WTC11 (cell line): Measurements from ENCODE around the gene HPSE2. TPM values are rescaled to one million over a fixed set of nuclear protein-coding genes. Genes with fewer than 3 reads are reported as not detected.

Source experiments
- ATAC-seq: fragments of 200-7000 bp; cut with Tn5 transposase; 2 replicates; pipeline ENCODE4 v1.10.0; 2021; ENCODE audit warnings: mild to moderate bottlenecking, moderate library complexity
- CTCF ChIA-PET: fragments of 300-600 bp; sonication (Branson Sonifier 250); formaldehyde crosslinking; loops from one replicate; lab custom pipeline; 2021; ENCODE audit warnings: antibody characterized with exemption; lab: Charles Lee
- POLR2A ChIA-PET: fragments of 350-600 bp; sonication (Branson Sonifier 250); formaldehyde crosslinking; loops from one replicate; lab custom pipeline; 2021; ENCODE audit warnings: antibody characterized with exemption; lab: Charles Lee
- DNase-seq: peaks from one replicate; pipeline ENCODE4 v3.0.0; 2021; ENCODE audit warnings: low spot score
- H3K27ac Mint-ChIP-seq: 2 replicates; pipeline ENCODE4 v1.8.0; 2021; ENCODE audit warnings: mixed read lengths
- H3K27me3 Mint-ChIP-seq: 2 replicates; pipeline ENCODE4 v1.8.0; 2021; ENCODE audit warnings: low read depth, mild to moderate bottlenecking, moderate library complexity, mixed read lengths
- H3K36me3 Mint-ChIP-seq: 2 replicates; pipeline ENCODE4 v1.8.0; 2021; ENCODE audit warnings: mixed read lengths
- H3K4me1 Mint-ChIP-seq: 2 replicates; pipeline ENCODE4 v1.8.0; 2022; ENCODE audit warnings: mixed read lengths
- H3K4me3 Mint-ChIP-seq: 2 replicates; pipeline ENCODE4 v1.8.0; 2021; ENCODE audit warnings: mild to moderate bottlenecking, moderate library complexity, mixed read lengths
- H3K9me3 Mint-ChIP-seq: 2 replicates; pipeline ENCODE4 v1.8.0; 2021; ENCODE audit warnings: mixed read lengths
- CBFB ChIP-seq: sonication (generic); formaldehyde crosslinking; IDR thresholded peaks from 2 replicates; pipeline ENCODE4 v1.8.1; 2022; ENCODE audit warnings: mild to moderate bottlenecking, low read depth, missing genetic modification reagents
- EMX1 ChIP-seq: fragments of 250-450 bp; sonication (Bioruptor Pico); IDR thresholded peaks from 2 replicates; pipeline ENCODE4 v1.8.0; 2021; ENCODE audit warnings: mild to moderate bottlenecking
- MYBL2 ChIP-seq: sonication (generic); formaldehyde crosslinking; IDR thresholded peaks from 2 replicates; pipeline ENCODE4 v1.8.1; 2023; ENCODE audit warnings: mild to moderate bottlenecking, moderate library complexity, missing genetic modification reagents
- NFATC4 ChIP-seq: fragments of 250-450 bp; sonication (Bioruptor Pico); IDR thresholded peaks from 2 replicates; pipeline ENCODE4 v1.9.0; 2021; ENCODE audit warnings: mild to moderate bottlenecking
- NFE2L1 ChIP-seq: sonication (generic); formaldehyde crosslinking; IDR thresholded peaks from 2 replicates; pipeline ENCODE4 v1.8.1; 2023; ENCODE audit warnings: missing genetic modification reagents
- NFYB ChIP-seq: sonication (generic); formaldehyde crosslinking; conservative IDR thresholded peaks from 2 replicates; pipeline ENCODE4 v1.8.0; 2022; ENCODE audit warnings: low read depth, missing genetic modification reagents
- PRRX2 ChIP-seq: fragments of 250-450 bp; sonication (Bioruptor Pico); IDR thresholded peaks from 2 replicates; pipeline ENCODE4 v1.8.0; 2021; ENCODE audit warnings: mild to moderate bottlenecking
- RORB ChIP-seq: fragments of 250-450 bp; sonication (Bioruptor Pico); IDR thresholded peaks from 2 replicates; pipeline ENCODE4 v1.9.0; 2021; ENCODE audit warnings: mild to moderate bottlenecking
- SMAD3 ChIP-seq: sonication (generic); formaldehyde crosslinking; IDR thresholded peaks from 2 replicates; pipeline ENCODE4 v1.8.0; 2022; ENCODE audit warnings: missing genetic modification reagents, mild to moderate bottlenecking, borderline replicate concordance
- TCF7 ChIP-seq: sonication (generic); formaldehyde crosslinking; IDR thresholded peaks from 2 replicates; pipeline ENCODE4 v1.8.0; 2022; ENCODE audit warnings: mild to moderate bottlenecking, low read depth, missing genetic modification reagents, moderate library complexity
- TEAD4 ChIP-seq: sonication (generic); formaldehyde crosslinking; IDR thresholded peaks from 2 replicates; pipeline ENCODE4 v1.8.0; 2022; ENCODE audit warnings: mild to moderate bottlenecking, missing genetic modification reagents
- ZNF138 ChIP-seq: sonication (generic); formaldehyde crosslinking; conservative IDR thresholded peaks from 2 replicates; pipeline ENCODE4 v1.8.1; 2022; ENCODE audit warnings: mild to moderate bottlenecking, moderate library complexity, missing genetic modification reagents
- ZNF219 ChIP-seq: sonication (generic); formaldehyde crosslinking; IDR thresholded peaks from 2 replicates; pipeline ENCODE4 v1.8.0; 2023; ENCODE audit warnings: missing genetic modification reagents, mild to moderate bottlenecking, borderline replicate concordance
- ZNF263 ChIP-seq: sonication (generic); formaldehyde crosslinking; IDR thresholded peaks from 2 replicates; pipeline ENCODE4 v1.8.1; 2022; ENCODE audit warnings: low read depth, mild to moderate bottlenecking, moderate library complexity, missing genetic modification reagents
- ZNF281 ChIP-seq: sonication (generic); formaldehyde crosslinking; IDR thresholded peaks from 2 replicates; pipeline ENCODE4 v1.8.0; 2023; ENCODE audit warnings: mild to moderate bottlenecking, missing genetic modification reagents
- total RNA-seq: library from RNA; stranded (reverse); gene quantifications from 3 replicates; pipeline ENCODE4 v1.2.3, GENCODE V29; 2021
- TF ChIP-seq, protein P1 (sequence below): fragments of 200-600 bp; IDR thresholded peaks from 2 replicates; pipeline ENCODE4 v1.8.0; 2022; ENCODE audit warnings: antibody characterized with exemption
- TF ChIP-seq, protein P2 (sequence below): sonication (generic); formaldehyde crosslinking; IDR thresholded peaks from 2 replicates; pipeline ENCODE4 v1.8.0; 2023; ENCODE audit warnings: missing genetic modification reagents, mild to moderate bottlenecking, borderline replicate concordance
- TF ChIP-seq, protein P3 (sequence below): fragments of 250-450 bp; sonication (Bioruptor Pico); IDR thresholded peaks from 2 replicates; pipeline ENCODE4 v1.9.0; 2021; ENCODE audit warnings: mild to moderate bottlenecking, borderline replicate concordance
- TF ChIP-seq, protein P4 (sequence below): sonication (generic); formaldehyde crosslinking; IDR thresholded peaks from 2 replicates; pipeline ENCODE4 v1.8.0; 2022; ENCODE audit warnings: mild to moderate bottlenecking, missing genetic modification reagents

HPSE2 gene
- total RNA-seq, 1 experiment from 2014 or later, result 0.66 TPM

DNA sequence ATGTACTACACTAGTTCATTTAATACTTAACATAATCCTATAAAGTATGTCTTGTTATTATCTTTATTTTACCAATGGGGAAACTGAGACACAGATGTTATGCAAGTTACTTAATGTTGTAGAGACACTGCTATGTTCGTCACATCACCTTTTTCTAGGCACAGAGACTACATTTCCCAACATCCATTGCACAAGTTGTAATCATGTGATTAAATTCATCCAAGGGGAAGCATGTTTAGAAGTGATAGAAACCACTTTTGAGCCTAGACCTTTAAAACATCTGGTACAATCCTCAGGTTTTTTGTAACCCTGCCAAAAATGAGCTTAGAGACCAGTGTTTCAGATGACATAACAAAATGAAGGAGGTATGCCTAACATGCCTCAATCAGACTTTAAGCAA lies 402.1 kb downstream of the HPSE2 start (continued):
- TF ChIP-seq SMAD3 (no peak), TCF7 (CRISPR knock-in tag) (no peak)
- TF ChIP-seq, protein P1, sequence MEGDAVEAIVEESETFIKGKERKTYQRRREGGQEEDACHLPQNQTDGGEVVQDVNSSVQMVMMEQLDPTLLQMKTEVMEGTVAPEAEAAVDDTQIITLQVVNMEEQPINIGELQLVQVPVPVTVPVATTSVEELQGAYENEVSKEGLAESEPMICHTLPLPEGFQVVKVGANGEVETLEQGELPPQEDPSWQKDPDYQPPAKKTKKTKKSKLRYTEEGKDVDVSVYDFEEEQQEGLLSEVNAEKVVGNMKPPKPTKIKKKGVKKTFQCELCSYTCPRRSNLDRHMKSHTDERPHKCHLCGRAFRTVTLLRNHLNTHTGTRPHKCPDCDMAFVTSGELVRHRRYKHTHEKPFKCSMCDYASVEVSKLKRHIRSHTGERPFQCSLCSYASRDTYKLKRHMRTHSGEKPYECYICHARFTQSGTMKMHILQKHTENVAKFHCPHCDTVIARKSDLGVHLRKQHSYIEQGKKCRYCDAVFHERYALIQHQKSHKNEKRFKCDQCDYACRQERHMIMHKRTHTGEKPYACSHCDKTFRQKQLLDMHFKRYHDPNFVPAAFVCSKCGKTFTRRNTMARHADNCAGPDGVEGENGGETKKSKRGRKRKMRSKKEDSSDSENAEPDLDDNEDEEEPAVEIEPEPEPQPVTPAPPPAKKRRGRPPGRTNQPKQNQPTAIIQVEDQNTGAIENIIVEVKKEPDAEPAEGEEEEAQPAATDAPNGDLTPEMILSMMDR, result no peak

- Mint-ChIP-seq H3K4me3 (no peak overlapping the region), H3K4me1 (peaks cover 30% of the 10 kb centered on the region), H3K27me3 (no peaks in the 10 kb centered on the region), H3K27ac (no peak overlapping the region), H3K9me3 (peaks cover 14% of the 10 kb centered on the region), H3K36me3 (no peaks in the 10 kb centered on the region)
- DNase-seq (no peak), ATAC-seq (no peak)
- ChIA-PET CTCF (interaction anchor here (1.2 to 2.8 kb wide), 2 partner anchors 20 to 365 kb away, joined by 6 to 9 read pairs; no protein-coding TSS in a partner anchor), POLR2A (no interaction called here)
- no peak for TF ChIP-seq NFATC4
- TF ChIP-seq EMX1 (CRISPR knock-in tag), result no peak
- TF ChIP-seq, protein P2, sequence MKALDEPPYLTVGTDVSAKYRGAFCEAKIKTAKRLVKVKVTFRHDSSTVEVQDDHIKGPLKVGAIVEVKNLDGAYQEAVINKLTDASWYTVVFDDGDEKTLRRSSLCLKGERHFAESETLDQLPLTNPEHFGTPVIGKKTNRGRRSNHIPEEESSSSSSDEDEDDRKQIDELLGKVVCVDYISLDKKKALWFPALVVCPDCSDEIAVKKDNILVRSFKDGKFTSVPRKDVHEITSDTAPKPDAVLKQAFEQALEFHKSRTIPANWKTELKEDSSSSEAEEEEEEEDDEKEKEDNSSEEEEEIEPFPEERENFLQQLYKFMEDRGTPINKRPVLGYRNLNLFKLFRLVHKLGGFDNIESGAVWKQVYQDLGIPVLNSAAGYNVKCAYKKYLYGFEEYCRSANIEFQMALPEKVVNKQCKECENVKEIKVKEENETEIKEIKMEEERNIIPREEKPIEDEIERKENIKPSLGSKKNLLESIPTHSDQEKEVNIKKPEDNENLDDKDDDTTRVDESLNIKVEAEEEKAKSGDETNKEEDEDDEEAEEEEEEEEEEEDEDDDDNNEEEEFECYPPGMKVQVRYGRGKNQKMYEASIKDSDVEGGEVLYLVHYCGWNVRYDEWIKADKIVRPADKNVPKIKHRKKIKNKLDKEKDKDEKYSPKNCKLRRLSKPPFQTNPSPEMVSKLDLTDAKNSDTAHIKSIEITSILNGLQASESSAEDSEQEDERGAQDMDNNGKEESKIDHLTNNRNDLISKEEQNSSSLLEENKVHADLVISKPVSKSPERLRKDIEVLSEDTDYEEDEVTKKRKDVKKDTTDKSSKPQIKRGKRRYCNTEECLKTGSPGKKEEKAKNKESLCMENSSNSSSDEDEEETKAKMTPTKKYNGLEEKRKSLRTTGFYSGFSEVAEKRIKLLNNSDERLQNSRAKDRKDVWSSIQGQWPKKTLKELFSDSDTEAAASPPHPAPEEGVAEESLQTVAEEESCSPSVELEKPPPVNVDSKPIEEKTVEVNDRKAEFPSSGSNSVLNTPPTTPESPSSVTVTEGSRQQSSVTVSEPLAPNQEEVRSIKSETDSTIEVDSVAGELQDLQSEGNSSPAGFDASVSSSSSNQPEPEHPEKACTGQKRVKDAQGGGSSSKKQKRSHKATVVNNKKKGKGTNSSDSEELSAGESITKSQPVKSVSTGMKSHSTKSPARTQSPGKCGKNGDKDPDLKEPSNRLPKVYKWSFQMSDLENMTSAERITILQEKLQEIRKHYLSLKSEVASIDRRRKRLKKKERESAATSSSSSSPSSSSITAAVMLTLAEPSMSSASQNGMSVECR (CRISPR knock-in tag), result no peak
- no peak for TF ChIP-seq ZNF263 (CRISPR knock-in tag)
- TF ChIP-seq ZNF281 (CRISPR knock-in tag), result no peak
- TF ChIP-seq RORB (CRISPR knock-in tag), result no peak
- TF ChIP-seq, protein P3, sequence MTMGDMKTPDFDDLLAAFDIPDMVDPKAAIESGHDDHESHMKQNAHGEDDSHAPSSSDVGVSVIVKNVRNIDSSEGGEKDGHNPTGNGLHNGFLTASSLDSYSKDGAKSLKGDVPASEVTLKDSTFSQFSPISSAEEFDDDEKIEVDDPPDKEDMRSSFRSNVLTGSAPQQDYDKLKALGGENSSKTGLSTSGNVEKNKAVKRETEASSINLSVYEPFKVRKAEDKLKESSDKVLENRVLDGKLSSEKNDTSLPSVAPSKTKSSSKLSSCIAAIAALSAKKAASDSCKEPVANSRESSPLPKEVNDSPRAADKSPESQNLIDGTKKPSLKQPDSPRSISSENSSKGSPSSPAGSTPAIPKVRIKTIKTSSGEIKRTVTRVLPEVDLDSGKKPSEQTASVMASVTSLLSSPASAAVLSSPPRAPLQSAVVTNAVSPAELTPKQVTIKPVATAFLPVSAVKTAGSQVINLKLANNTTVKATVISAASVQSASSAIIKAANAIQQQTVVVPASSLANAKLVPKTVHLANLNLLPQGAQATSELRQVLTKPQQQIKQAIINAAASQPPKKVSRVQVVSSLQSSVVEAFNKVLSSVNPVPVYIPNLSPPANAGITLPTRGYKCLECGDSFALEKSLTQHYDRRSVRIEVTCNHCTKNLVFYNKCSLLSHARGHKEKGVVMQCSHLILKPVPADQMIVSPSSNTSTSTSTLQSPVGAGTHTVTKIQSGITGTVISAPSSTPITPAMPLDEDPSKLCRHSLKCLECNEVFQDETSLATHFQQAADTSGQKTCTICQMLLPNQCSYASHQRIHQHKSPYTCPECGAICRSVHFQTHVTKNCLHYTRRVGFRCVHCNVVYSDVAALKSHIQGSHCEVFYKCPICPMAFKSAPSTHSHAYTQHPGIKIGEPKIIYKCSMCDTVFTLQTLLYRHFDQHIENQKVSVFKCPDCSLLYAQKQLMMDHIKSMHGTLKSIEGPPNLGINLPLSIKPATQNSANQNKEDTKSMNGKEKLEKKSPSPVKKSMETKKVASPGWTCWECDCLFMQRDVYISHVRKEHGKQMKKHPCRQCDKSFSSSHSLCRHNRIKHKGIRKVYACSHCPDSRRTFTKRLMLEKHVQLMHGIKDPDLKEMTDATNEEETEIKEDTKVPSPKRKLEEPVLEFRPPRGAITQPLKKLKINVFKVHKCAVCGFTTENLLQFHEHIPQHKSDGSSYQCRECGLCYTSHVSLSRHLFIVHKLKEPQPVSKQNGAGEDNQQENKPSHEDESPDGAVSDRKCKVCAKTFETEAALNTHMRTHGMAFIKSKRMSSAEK (CRISPR knock-in tag), result no peak
- TF ChIP-seq, protein P1, result no peak
- no peak for TF ChIP-seq NFE2L1 (CRISPR knock-in tag)
- no peak for TF ChIP-seq ZNF138 (CRISPR knock-in tag)
- no peak for TF ChIP-seq TEAD4 (CRISPR knock-in tag)
- TF ChIP-seq NFYB, result no peak
- no peak for TF ChIP-seq PRRX2 (CRISPR knock-in tag)
- TF ChIP-seq ZNF219 (CRISPR knock-in tag), result no peak
- no peak for TF ChIP-seq CBFB (CRISPR knock-in tag)
- TF ChIP-seq MYBL2 (CRISPR knock-in tag), result no peak
- TF ChIP-seq, protein P4, sequence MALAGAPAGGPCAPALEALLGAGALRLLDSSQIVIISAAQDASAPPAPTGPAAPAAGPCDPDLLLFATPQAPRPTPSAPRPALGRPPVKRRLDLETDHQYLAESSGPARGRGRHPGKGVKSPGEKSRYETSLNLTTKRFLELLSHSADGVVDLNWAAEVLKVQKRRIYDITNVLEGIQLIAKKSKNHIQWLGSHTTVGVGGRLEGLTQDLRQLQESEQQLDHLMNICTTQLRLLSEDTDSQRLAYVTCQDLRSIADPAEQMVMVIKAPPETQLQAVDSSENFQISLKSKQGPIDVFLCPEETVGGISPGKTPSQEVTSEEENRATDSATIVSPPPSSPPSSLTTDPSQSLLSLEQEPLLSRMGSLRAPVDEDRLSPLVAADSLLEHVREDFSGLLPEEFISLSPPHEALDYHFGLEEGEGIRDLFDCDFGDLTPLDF (CRISPR knock-in tag), result no peak
Observed at GRCh38 chr10:98832738-98833137, 402.9 kb downstream of the HPSE2 start.
